ENCODE data around the gene MAD1L1. TPM values are rescaled to one million over a fixed set of nuclear protein-coding genes. Genes with fewer than 3 reads are reported as not detected.

MAD1L1 gene
- total RNA-seq, 1 experiment from 2014 or later, result 46.7 TPM

- peak; percentile 19 for DNase-seq (ENCODE audit: low spot score)
- H3K36me3 ChIP-seq (ENCODE audit: insufficient read depth, low read length, poor library complexity, severe bottlenecking), result no peaks in the 10 kb centered on the region
- H3K27me3 ChIP-seq (replicated peaks; ENCODE audit: insufficient read depth, low read depth, low read length, poor library complexity), result no peaks in the 10 kb centered on the region
- TF ChIP-seq EZH2 (IDR thresholded peaks at IDR 0.05; ENCODE audit: borderline replicate concordance, low read depth, low read length, poor library complexity, severe bottlenecking), result no peak
- TF ChIP-seq CTCF (conservative IDR thresholded peaks at IDR 0.05; ENCODE audit: low read depth, low read length), result no peak
- ChIA-PET CTCF (no interaction called here), POLR2A (ENCODE audit: low non-redundant PET) (no interaction called here)
- intact Hi-C loops (cut with micrococcal nuclease; ENCODE audit: unreplicated experiment), result no loop called here
- no TSS peak for BruUV-seq (replicated peaks)
- H3K4me3 ChIP-seq (ENCODE audit: low read depth, low read length, poor library complexity, severe bottlenecking), result no peak overlapping the region
- H3K9me3 ChIP-seq (ENCODE audit: low read depth, low read length, poor library complexity, severe bottlenecking), result no peaks in the 10 kb centered on the region
- H3K4me1 ChIP-seq (ENCODE audit: insufficient read depth, low read length, poor library complexity, severe bottlenecking), result peaks cover 15% of the 10 kb centered on the region
- peak overlapping the region; percentile 34 for H3K27ac ChIP-seq (ENCODE audit: low read depth, low read length, poor library complexity, severe bottlenecking)
These were observed 282.1 kb downstream of the MAD1L1 start for GRCh38 chr7:1950452-1951158.

- intact Hi-C loops (cut with micrococcal nuclease; ENCODE audit: unreplicated experiment), result no loop called here
- H3K9me3 ChIP-seq (ENCODE audit: low read depth, low read length, poor library complexity, severe bottlenecking), result no peaks in the 10 kb centered on the region
- no peak for TF ChIP-seq EZH2 (IDR thresholded peaks at IDR 0.05; ENCODE audit: borderline replicate concordance, low read depth, low read length, poor library complexity, severe bottlenecking)
- no peak for TF ChIP-seq CTCF (conservative IDR thresholded peaks at IDR 0.05; ENCODE audit: low read depth, low read length)
- no peak overlapping the region for H3K4me3 ChIP-seq (ENCODE audit: low read depth, low read length, poor library complexity, severe bottlenecking)
- no peaks in the 10 kb centered on the region for H3K36me3 ChIP-seq (ENCODE audit: insufficient read depth, low read length, poor library complexity, severe bottlenecking)
- peaks cover 9% of the 10 kb centered on the region for H3K4me1 ChIP-seq (ENCODE audit: insufficient read depth, low read length, poor library complexity, severe bottlenecking)
- H3K27ac ChIP-seq (ENCODE audit: low read depth, low read length, poor library complexity, severe bottlenecking), result no peak overlapping the region
- ChIA-PET CTCF (no interaction called here), POLR2A (ENCODE audit: low non-redundant PET) (no interaction called here)
- DNase-seq (ENCODE audit: low spot score), result no peak
- H3K27me3 ChIP-seq (replicated peaks; ENCODE audit: insufficient read depth, low read depth, low read length, poor library complexity), result no peaks in the 10 kb centered on the region
- BruUV-seq (replicated peaks), result no TSS peak
These were observed 282.7 kb downstream of the MAD1L1 start for GRCh38 chr7:1950066-1950451.

GRCh38 chr7:1949681-1950055 is 283.1 kb downstream of the MAD1L1 start:
- TF ChIP-seq EZH2 (IDR thresholded peaks at IDR 0.05; ENCODE audit: borderline replicate concordance, low read depth, low read length, poor library complexity, severe bottlenecking), result no peak
- no peak for TF ChIP-seq CTCF (conservative IDR thresholded peaks at IDR 0.05; ENCODE audit: low read depth, low read length)
- intact Hi-C loops (cut with micrococcal nuclease; ENCODE audit: unreplicated experiment), result no loop called here

More at GRCh38 chr7:1949681-1950055, 283.1 kb downstream of the MAD1L1 start:
- no peak for DNase-seq (ENCODE audit: low spot score)
- no TSS peak for BruUV-seq (replicated peaks)
- H3K27ac ChIP-seq (ENCODE audit: low read depth, low read length, poor library complexity, severe bottlenecking), result no peak overlapping the region
- POLR2A ChIA-PET (ENCODE audit: low non-redundant PET), result no interaction called here
- no peak overlapping the region for H3K4me3 ChIP-seq (ENCODE audit: low read depth, low read length, poor library complexity, severe bottlenecking)
- no peaks in the 10 kb centered on the region for H3K36me3 ChIP-seq (ENCODE audit: insufficient read depth, low read length, poor library complexity, severe bottlenecking)
- CTCF ChIA-PET, result no interaction called here
- no peaks in the 10 kb centered on the region for H3K27me3 ChIP-seq (replicated peaks; ENCODE audit: insufficient read depth, low read depth, low read length, poor library complexity)
- H3K4me1 ChIP-seq (ENCODE audit: insufficient read depth, low read length, poor library complexity, severe bottlenecking), result peaks cover 6% of the 10 kb centered on the region
- no peaks in the 10 kb centered on the region for H3K9me3 ChIP-seq (ENCODE audit: low read depth, low read length, poor library complexity, severe bottlenecking)
